ENCODE measurements around the gene ADH1A. TPM values are rescaled to one million over a fixed set of nuclear protein-coding genes. Genes with fewer than 3 reads are reported as not detected.

Gene ADH1A
- total RNA-seq, 6 experiments from 2014 or later: 72.1 to 676 (median 323) TPM

GRCh38 chr4:99330648-99331047, 39.9 kb upstream of the ADH1A start:
- WGBS (ENCODE audit: insufficient coverage, low coverage, low lambda C conversion rate, missing lambda C conversion rate): 94% methylated on average over 2 of the region's 3 CpGs
- Histone ChIP-seq H3K36me3 (no peaks in the 10 kb centered on the region), H3K4me3 (no peak overlapping the region), H3K4me1 (peaks cover 0 to 6% (median under 1%) of the 10 kb centered on the region in 4 donors), H3K9me3 (no peaks in the 10 kb centered on the region), H3K27ac (no peak overlapping the region), H3K27me3 (no peaks in the 10 kb centered on the region)
- intact Hi-C loops (cut with DNase I): no loop called here
- DNase-seq (no peak), ATAC-seq (no peak)
- no peak for TF ChIP-seq POLR2A (IDR thresholded peaks at IDR 0.05)
- TF ChIP-seq, protein P1, sequence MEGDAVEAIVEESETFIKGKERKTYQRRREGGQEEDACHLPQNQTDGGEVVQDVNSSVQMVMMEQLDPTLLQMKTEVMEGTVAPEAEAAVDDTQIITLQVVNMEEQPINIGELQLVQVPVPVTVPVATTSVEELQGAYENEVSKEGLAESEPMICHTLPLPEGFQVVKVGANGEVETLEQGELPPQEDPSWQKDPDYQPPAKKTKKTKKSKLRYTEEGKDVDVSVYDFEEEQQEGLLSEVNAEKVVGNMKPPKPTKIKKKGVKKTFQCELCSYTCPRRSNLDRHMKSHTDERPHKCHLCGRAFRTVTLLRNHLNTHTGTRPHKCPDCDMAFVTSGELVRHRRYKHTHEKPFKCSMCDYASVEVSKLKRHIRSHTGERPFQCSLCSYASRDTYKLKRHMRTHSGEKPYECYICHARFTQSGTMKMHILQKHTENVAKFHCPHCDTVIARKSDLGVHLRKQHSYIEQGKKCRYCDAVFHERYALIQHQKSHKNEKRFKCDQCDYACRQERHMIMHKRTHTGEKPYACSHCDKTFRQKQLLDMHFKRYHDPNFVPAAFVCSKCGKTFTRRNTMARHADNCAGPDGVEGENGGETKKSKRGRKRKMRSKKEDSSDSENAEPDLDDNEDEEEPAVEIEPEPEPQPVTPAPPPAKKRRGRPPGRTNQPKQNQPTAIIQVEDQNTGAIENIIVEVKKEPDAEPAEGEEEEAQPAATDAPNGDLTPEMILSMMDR (IDR thresholded peaks at IDR 0.05): no peak

- TF ChIP-seq, protein P1 (IDR thresholded peaks at IDR 0.05): no peak
- no peak for TF ChIP-seq POLR2A (IDR thresholded peaks at IDR 0.05)
- H3K9me3 ChIP-seq: no peaks in the 10 kb centered on the region
- intact Hi-C loops (cut with DNase I): no loop called here
- peaks cover 0 to 11% (median 3%) of the 10 kb centered on the region in 4 donors for H3K4me1 ChIP-seq
- no peaks in the 10 kb centered on the region for H3K36me3 ChIP-seq
- no peak overlapping the region for H3K27ac ChIP-seq
- ATAC-seq (no peak), DNase-seq (no peak)
- H3K4me3 ChIP-seq: no peak overlapping the region
- no peaks in the 10 kb centered on the region for H3K27me3 ChIP-seq
- 65% methylated on average over 1 of the region's 2 CpGs for WGBS (ENCODE audit: insufficient coverage, low coverage, low lambda C conversion rate, missing lambda C conversion rate)
Observed at GRCh38 chr4:99329876-99330275, 39.1 kb upstream of the ADH1A start.

DNA sequence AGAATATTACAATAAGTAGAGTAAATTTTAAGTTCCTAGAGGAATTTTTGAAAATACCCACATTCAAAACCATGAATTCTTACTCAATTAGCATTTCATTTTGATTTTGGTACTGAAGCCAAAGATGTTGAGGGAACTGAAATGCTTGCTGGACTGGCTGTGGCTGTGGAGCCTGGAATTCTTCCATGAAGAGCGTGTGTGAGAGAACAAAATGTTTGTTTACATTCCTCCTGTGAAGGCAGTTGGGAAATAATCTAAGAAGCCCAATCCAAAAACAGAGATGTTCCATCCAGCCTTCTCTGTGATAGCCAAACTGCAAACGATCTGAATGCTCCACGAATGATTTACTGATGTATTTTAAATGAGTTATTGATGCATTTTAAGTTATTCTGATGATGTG, 34.2 kb upstream of the ADH1A start:
- ATAC-seq (peak; percentile 50 to 63 (median 61)), DNase-seq (peak; percentile 45 to 85 (median 67))
- Histone ChIP-seq H3K9me3 (no peaks in the 10 kb centered on the region), H3K4me3 (peak overlapping the region in 1 of 3 donors; percentile 6), H3K27ac (peak overlapping the region in 2 of 3 donors; percentile 84 to 86), H3K4me1 (peaks cover 0 to 40% (median 17%) of the 10 kb centered on the region in 4 donors), H3K27me3 (no peaks in the 10 kb centered on the region), H3K36me3 (peaks cover 0 to 8% (median 2%) of the 10 kb centered on the region in 4 donors)
- TF ChIP-seq, protein P1 (IDR thresholded peaks at IDR 0.05): no peak
- TF ChIP-seq POLR2A (IDR thresholded peaks at IDR 0.05): no peak
- intact Hi-C loops (cut with DNase I): no loop called here
- 7% methylated on average over 3 of the region's 3 CpGs for WGBS (ENCODE audit: insufficient coverage, low coverage, low lambda C conversion rate, missing lambda C conversion rate)

DNA sequence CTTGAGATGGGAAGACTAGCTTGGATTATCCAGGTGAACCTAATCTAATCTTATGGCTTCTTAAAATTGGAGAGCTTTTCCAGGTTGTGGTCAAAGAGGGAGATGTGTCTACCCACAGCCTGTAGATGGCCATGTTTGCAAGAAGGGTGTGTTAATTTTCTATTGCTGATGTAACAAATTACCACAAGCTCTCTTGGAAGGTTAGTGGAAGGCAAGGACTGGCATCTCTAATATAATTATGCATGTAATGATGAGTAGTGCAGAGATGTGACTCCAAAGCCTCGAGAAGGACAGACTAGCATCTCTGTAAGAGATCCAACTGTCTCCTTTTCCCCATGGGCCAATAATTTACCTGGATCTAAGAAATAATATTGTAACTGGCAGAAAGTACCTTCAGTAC, 33.6 kb upstream of the ADH1A start:
- TF ChIP-seq, protein P1 (IDR thresholded peaks at IDR 0.05): no peak
- TF ChIP-seq POLR2A (IDR thresholded peaks at IDR 0.05): no peak
- DNase-seq (no peak), ATAC-seq (peak in 1 of 4 donors; percentile 6)
- WGBS (ENCODE audit: insufficient coverage, low coverage, low lambda C conversion rate, missing lambda C conversion rate): 18% methylated on average over 1 of the region's 1 CpG
- Histone ChIP-seq H3K27ac (peak overlapping the region in 2 of 3 donors; percentile 84 to 86), H3K4me1 (peaks cover 0 to 40% (median 17%) of the 10 kb centered on the region in 4 donors), H3K9me3 (no peaks in the 10 kb centered on the region), H3K27me3 (no peaks in the 10 kb centered on the region), H3K4me3 (peak overlapping the region in 2 of 3 donors; percentile 6 to 17), H3K36me3 (peaks cover 0 to 14% (median 5%) of the 10 kb centered on the region in 4 donors)
- intact Hi-C loops (cut with DNase I): no loop called here
